H1 (cell line): ENCODE measurements around the gene OR1S2.

Source experiments
- CHD2 ChIP-seq: IDR thresholded peaks from 2 replicates; pipeline ENCODE4 v1.6.1; 2012; ENCODE audit warnings: low read length, improper control_type of control experiment
- CTCF ChIP-seq, 3 experiments: IDR thresholded peaks; 1 replicate in 2 of 3; 2 replicates in 1 of 3; pipeline versions ENCODE4 v1.5.1 to v1.6.1; 2011; ENCODE audit warnings: low read length in 3 of 3, mild to moderate bottlenecking in 3 of 3, inconsistent platforms in 2 of 3, low read depth in 1 of 3, moderate library complexity in 1 of 3; ENCODE audit not compliant: insufficient read depth in 1 of 3; ENCODE audit errors: control extremely low read depth in 1 of 3
- POLR2AphosphoS5 ChIP-seq: IDR thresholded peaks from 2 replicates; pipeline ENCODE4 v1.6.1; 2011; ENCODE audit warnings: low read depth, low read length
- TAF1 ChIP-seq: IDR thresholded peaks from 2 replicates; pipeline ENCODE4 v1.6.1; 2011; ENCODE audit warnings: mild to moderate bottlenecking, low read depth, low read length

GRCh38 chr11:58192229-58192628, 11.7 kb downstream of the OR1S2 start:
- TF ChIP-seq POLR2AphosphoS5: no peak
- no peak for TF ChIP-seq TAF1
- TF ChIP-seq CTCF (IDR thresholded peaks at IDR 0.05; ENCODE audit: control extremely low read depth in 1 of 3, insufficient read depth in 1 of 3, low read depth in 1 of 3, low read length in 3 of 3): no peak
- TF ChIP-seq CHD2: no peak
